CD4-positive, alpha-beta memory T cell (primary cell): ENCODE results near the gene SHOC2. TPM values are rescaled to one million over a fixed set of nuclear protein-coding genes. Genes with fewer than 3 reads are reported as not detected.

Source experiments
- CTCF ChIA-PET: fragments of 350-600 bp; sonication (Branson Sonifier 250); formaldehyde crosslinking; loops from one replicate; lab custom pipeline; 2021; ENCODE audit warnings: inconsistent platforms; ENCODE audit not compliant: partially characterized antibody; lab: Charles Lee
- POLR2A ChIA-PET: fragments of 350-600 bp; sonication (Branson Sonifier 250); formaldehyde crosslinking; loops from one replicate; lab custom pipeline; 2021; ENCODE audit not compliant: partially characterized antibody; lab: Charles Lee
- DNase-seq, 5 donors: peaks; one replicate each; pipeline versions ENCODE4 v3.0.0 to v3.0.0-alpha.2; 2020 to 2022; ENCODE audit warnings: mixed read lengths in 1 of 5
- H3K27ac ChIP-seq: one replicate; pipeline ENCODE4 v1.7.0; 2013; ENCODE audit warnings: low read depth, low read length
- H3K27me3 ChIP-seq: 2 replicates; pipeline ENCODE4 v1.7.0; 2013; ENCODE audit warnings: mild to moderate bottlenecking, low read length, moderate library complexity; ENCODE audit not compliant: insufficient read depth
- H3K36me3 ChIP-seq: 2 replicates; pipeline ENCODE4 v1.7.0; 2013; ENCODE audit warnings: mild to moderate bottlenecking, low read length, moderate library complexity; ENCODE audit not compliant: insufficient read depth
- H3K4me1 ChIP-seq: 2 replicates; pipeline ENCODE4 v1.7.0; 2013; ENCODE audit warnings: mild to moderate bottlenecking, low read length, moderate library complexity; ENCODE audit not compliant: insufficient read depth
- H3K4me3 ChIP-seq, 2 donors: one replicate each; pipeline ENCODE4 v1.7.0; 2013; ENCODE audit warnings: low read length in 2 of 2, mild to moderate bottlenecking in 1 of 2
- H3K9me3 ChIP-seq, 2 donors: one replicate each; pipeline ENCODE4 v1.7.0; 2013; ENCODE audit warnings: low read length in 2 of 2, control low read depth in 1 of 2; ENCODE audit not compliant: control insufficient read depth in 1 of 2
- H3K27ac Mint-ChIP-seq, 7 donors: one replicate each; pipeline ENCODE4 v1.8.0; 2020 to 2021; ENCODE audit warnings: mixed read lengths in 7 of 7, mild to moderate bottlenecking in 6 of 7, inconsistent platforms in 3 of 7, moderate library complexity in 3 of 7
- H3K27me3 Mint-ChIP-seq, 2 donors: one replicate each; pipeline ENCODE4 v1.8.0; 2020 to 2021; ENCODE audit warnings: mixed read lengths in 2 of 2
- H3K36me3 Mint-ChIP-seq, 2 donors: one replicate each; pipeline ENCODE4 v1.8.0; 2020 to 2021; ENCODE audit warnings: mixed read lengths in 2 of 2, inconsistent platforms in 1 of 2, mild to moderate bottlenecking in 1 of 2
- H3K4me1 Mint-ChIP-seq, 4 donors: one replicate each; pipeline ENCODE4 v1.8.0; 2020 to 2021; ENCODE audit warnings: mixed read lengths in 4 of 4, mild to moderate bottlenecking in 1 of 4
- H3K4me3 Mint-ChIP-seq, 8 donors: one replicate each; pipeline ENCODE4 v1.8.0; 2020 to 2021; ENCODE audit warnings: mixed read lengths in 8 of 8, mild to moderate bottlenecking in 7 of 8, moderate library complexity in 6 of 8, inconsistent platforms in 3 of 8
- H3K9me3 Mint-ChIP-seq, 8 donors: one replicate each; pipeline ENCODE4 v1.8.0; 2020 to 2021; ENCODE audit warnings: mixed read lengths in 8 of 8, mild to moderate bottlenecking in 5 of 8, inconsistent platforms in 3 of 8, moderate library complexity in 1 of 8
- intact Hi-C: fragments of 100-400 bp; cut with micrococcal nuclease; formaldehyde crosslinking; loops from one replicate; pipeline ENCODE4 v1.15.1; 2023
- polyA plus RNA-seq, 2 donors: library from polyadenylated mRNA; unstranded; fragments of 300-500 nt; fragmentation: Illumina TruSeq; gene quantifications; one replicate each; pipeline ENCODE4 v1.2.3, GENCODE V29; 2021
- total RNA-seq, 2 experiments: library from RNA; stranded (reverse); gene quantifications; one replicate each; pipeline ENCODE4 v1.2.3, GENCODE V29; 2021

The SHOC2 gene
- total and polyA plus RNA-seq, 4 experiments from 2014 or later, result 49.8 to 69.4 (median 64.6) TPM

GRCh38 chr10:111007486-111007885 is 88.1 kb downstream of the SHOC2 start:
- H3K27me3 Mint-ChIP-seq, result no peaks in the 10 kb centered on the region
- peaks cover 23% of the 10 kb centered on the region for H3K36me3 ChIP-seq
- H3K27me3 ChIP-seq, result no peaks in the 10 kb centered on the region
- H3K4me1 Mint-ChIP-seq, result peaks cover 0 to 2% (median 0%) of the 10 kb centered on the region in 4 donors
- POLR2A ChIA-PET, result no interaction called here
- peaks cover 30 to 57% of the 10 kb centered on the region in 2 donors for H3K36me3 Mint-ChIP-seq
- no peak overlapping the region for H3K4me3 Mint-ChIP-seq
- no peaks in the 10 kb centered on the region for H3K9me3 ChIP-seq
- no peaks in the 10 kb centered on the region for H3K4me1 ChIP-seq
- H3K9me3 Mint-ChIP-seq, result no peaks in the 10 kb centered on the region
- DNase-seq, result no peak
- intact Hi-C loops, result loop anchor here (10.0 kb wide), 1 partner anchor 393 kb away; no protein-coding TSS in a partner anchor
- H3K27ac Mint-ChIP-seq, result no peak overlapping the region
- no peak overlapping the region for H3K4me3 ChIP-seq
- H3K27ac ChIP-seq, result no peak overlapping the region
- CTCF ChIA-PET, result interaction anchor here (0.6 kb wide), 1 partner anchor 400 kb away, joined by 3 read pairs; no protein-coding TSS in a partner anchor

- H3K4me1 Mint-ChIP-seq, result peaks cover 4 to 11% (median 9%) of the 10 kb centered on the region in 4 donors
- no peak overlapping the region for H3K27ac Mint-ChIP-seq
- no peak overlapping the region for H3K4me3 Mint-ChIP-seq
- DNase-seq, result no peak
- intact Hi-C loops, result no loop called here
- H3K4me3 ChIP-seq, result no peak overlapping the region
- H3K27ac ChIP-seq, result no peak overlapping the region
- no peaks in the 10 kb centered on the region for H3K27me3 Mint-ChIP-seq
- no peaks in the 10 kb centered on the region for H3K4me1 ChIP-seq
- H3K36me3 Mint-ChIP-seq, result peaks cover 54 to 61% of the 10 kb centered on the region in 2 donors
- no peaks in the 10 kb centered on the region for H3K9me3 Mint-ChIP-seq
- H3K9me3 ChIP-seq, result no peaks in the 10 kb centered on the region
- ChIA-PET CTCF (no interaction called here), POLR2A (interaction anchor here (2.1 kb wide), 1 partner anchor 11 kb away, joined by 5 read pairs; no protein-coding TSS in a partner anchor)
- H3K27me3 ChIP-seq, result no peaks in the 10 kb centered on the region
- no peaks in the 10 kb centered on the region for H3K36me3 ChIP-seq
Measured at GRCh38 chr10:111015181-111015580, 95.8 kb downstream of the SHOC2 start.

- H3K36me3 ChIP-seq, result no peaks in the 10 kb centered on the region
- ChIA-PET POLR2A (no interaction called here), CTCF (no interaction called here)
- H3K4me1 ChIP-seq, result no peaks in the 10 kb centered on the region
- intact Hi-C loops, result no loop called here
- H3K27ac ChIP-seq, result no peak overlapping the region
- no peak overlapping the region for H3K4me3 Mint-ChIP-seq
- no peaks in the 10 kb centered on the region for H3K27me3 ChIP-seq
- no peak overlapping the region for H3K4me3 ChIP-seq
- H3K36me3 Mint-ChIP-seq, result peaks cover 57 to 73% of the 10 kb centered on the region in 2 donors
- no peaks in the 10 kb centered on the region for H3K9me3 ChIP-seq
- no peak for DNase-seq
- no peak overlapping the region for H3K27ac Mint-ChIP-seq
- H3K27me3 Mint-ChIP-seq, result no peaks in the 10 kb centered on the region
- H3K4me1 Mint-ChIP-seq, result peaks cover 4 to 11% (median 9%) of the 10 kb centered on the region in 4 donors
- H3K9me3 Mint-ChIP-seq, result peaks cover 0 to 7% (median 1%) of the 10 kb centered on the region in 8 donors
Measured at GRCh38 chr10:111017098-111017497, 97.7 kb downstream of the SHOC2 start.

GRCh38 chr10:111018021-111018420 is 98.6 kb downstream of the SHOC2 start:
- Mint-ChIP-seq H3K4me3 (no peak overlapping the region), H3K27ac (peak overlapping the region in 1 of 7 donors; percentile 36), H3K27me3 (no peaks in the 10 kb centered on the region), H3K9me3 (peaks cover 0 to 13% (median 6%) of the 10 kb centered on the region in 8 donors), H3K36me3 (peaks cover 58 to 75% of the 10 kb centered on the region in 2 donors), H3K4me1 (peaks cover 4 to 11% (median 9%) of the 10 kb centered on the region in 4 donors)
- Histone ChIP-seq H3K27me3 (no peaks in the 10 kb centered on the region), H3K4me1 (no peaks in the 10 kb centered on the region), H3K9me3 (no peaks in the 10 kb centered on the region), H3K27ac (no peak overlapping the region), H3K4me3 (no peak overlapping the region), H3K36me3 (no peaks in the 10 kb centered on the region)
- intact Hi-C loops, result no loop called here
- POLR2A ChIA-PET, result no interaction called here
- CTCF ChIA-PET, result no interaction called here
- DNase-seq, result no peak

GRCh38 chr10:111023060-111023459 is 103.7 kb downstream of the SHOC2 start:
- no peaks in the 10 kb centered on the region for H3K27me3 ChIP-seq
- Mint-ChIP-seq H3K4me3 (no peak overlapping the region), H3K27me3 (no peaks in the 10 kb centered on the region), H3K36me3 (peaks cover 44 to 57% of the 10 kb centered on the region in 2 donors), H3K9me3 (peaks cover 2 to 46% (median 25%) of the 10 kb centered on the region in 8 donors), H3K27ac (no peak overlapping the region), H3K4me1 (peaks cover 3 to 5% (median 3%) of the 10 kb centered on the region in 4 donors)
- CTCF ChIA-PET, result no interaction called here
- POLR2A ChIA-PET, result no interaction called here
- H3K36me3 ChIP-seq, result no peaks in the 10 kb centered on the region
- no peaks in the 10 kb centered on the region for H3K4me1 ChIP-seq
- no peaks in the 10 kb centered on the region for H3K9me3 ChIP-seq
- H3K4me3 ChIP-seq, result no peak overlapping the region
- DNase-seq, result no peak
- intact Hi-C loops, result no loop called here
- no peak overlapping the region for H3K27ac ChIP-seq

- ChIA-PET POLR2A (interaction anchor here (0.6 kb wide), 1 partner anchor 31 kb away, joined by 4 read pairs; no protein-coding TSS in a partner anchor), CTCF (no interaction called here)
- peaks cover 13 to 57% of the 10 kb centered on the region in 2 donors for H3K36me3 Mint-ChIP-seq
- peaks cover 4 to 62% (median 36%) of the 10 kb centered on the region in 8 donors for H3K9me3 Mint-ChIP-seq
- Histone ChIP-seq H3K4me1 (no peaks in the 10 kb centered on the region), H3K36me3 (no peaks in the 10 kb centered on the region), H3K27ac (no peak overlapping the region), H3K9me3 (no peaks in the 10 kb centered on the region), H3K4me3 (no peak overlapping the region), H3K27me3 (no peaks in the 10 kb centered on the region)
- no peak overlapping the region for H3K4me3 Mint-ChIP-seq
- peaks cover 0 to 1% of the 10 kb centered on the region in 2 donors for H3K27me3 Mint-ChIP-seq
- H3K4me1 Mint-ChIP-seq, result peaks cover 0 to 7% (median under 1%) of the 10 kb centered on the region in 4 donors
- DNase-seq, result no peak
- peak overlapping the region in 1 of 7 donors; percentile 40 for H3K27ac Mint-ChIP-seq
- intact Hi-C loops, result no loop called here
Measured at GRCh38 chr10:111030042-111030750, 110.8 kb downstream of the SHOC2 start.

- H3K9me3 ChIP-seq, result peaks cover 0 to 5% of the 10 kb centered on the region in 2 donors
- peaks cover 1 to 2% of the 10 kb centered on the region in 2 donors for H3K27me3 Mint-ChIP-seq
- no peak overlapping the region for H3K4me3 ChIP-seq
- H3K36me3 Mint-ChIP-seq, result peaks cover 16 to 32% of the 10 kb centered on the region in 2 donors
- no peak for DNase-seq
- H3K4me1 Mint-ChIP-seq, result peaks cover 0 to 5% (median 0%) of the 10 kb centered on the region in 4 donors
- CTCF ChIA-PET, result no interaction called here
- intact Hi-C loops, result no loop called here
- H3K4me1 ChIP-seq, result no peaks in the 10 kb centered on the region
- H3K27ac Mint-ChIP-seq, result no peak overlapping the region
- no peaks in the 10 kb centered on the region for H3K27me3 ChIP-seq
- POLR2A ChIA-PET, result no interaction called here
- peaks cover 2 to 59% (median 40%) of the 10 kb centered on the region in 8 donors for H3K9me3 Mint-ChIP-seq
- H3K4me3 Mint-ChIP-seq, result no peak overlapping the region
- no peak overlapping the region for H3K27ac ChIP-seq
- H3K36me3 ChIP-seq, result no peaks in the 10 kb centered on the region
Measured at GRCh38 chr10:111034598-111035310, 115.3 kb downstream of the SHOC2 start.
